Activated naive CD8-positive, alpha-beta T cell treated with anti-CD3 and anti-CD28 coated beads, Interleukin-2, amount 50 U/mL, for 24 hours (primary cell): ENCODE results near the gene AIF1.

Experiments used
- ATAC-seq: fragments of 150-1000 bp; cut with Tn5 transposase; one replicate; pipeline ENCODE4 v1.10.0; 2021
- DNase-seq: peaks from one replicate; pipeline ENCODE4 v3.0.0; 2021
- H3K27ac Mint-ChIP-seq: one replicate; pipeline ENCODE4 v1.8.0; 2021; ENCODE audit warnings: mild to moderate bottlenecking, mixed read lengths
- H3K27me3 Mint-ChIP-seq: one replicate; pipeline ENCODE4 v1.8.0; 2021; ENCODE audit warnings: mixed read lengths
- H3K36me3 Mint-ChIP-seq: one replicate; pipeline ENCODE4 v1.8.0; 2021; ENCODE audit warnings: low read depth, mixed read lengths
- H3K4me1 Mint-ChIP-seq: one replicate; pipeline ENCODE4 v1.8.0; 2021; ENCODE audit warnings: mixed read lengths
- H3K4me3 Mint-ChIP-seq: one replicate; pipeline ENCODE4 v1.8.0; 2021; ENCODE audit warnings: mild to moderate bottlenecking, moderate library complexity, mixed read lengths
- H3K9me3 Mint-ChIP-seq: one replicate; pipeline ENCODE4 v1.8.0; 2021; ENCODE audit warnings: mixed read lengths

AIF1 gene

GRCh38 chr6:31578184-31579118 is 36.6 kb upstream of the AIF1 start:
- Mint-ChIP-seq H3K4me3 (peak overlapping the region; percentile 99), H3K9me3 (no peaks in the 10 kb centered on the region), H3K27ac (peak overlapping the region; percentile 87), H3K4me1 (peaks cover 80% of the 10 kb centered on the region), H3K36me3 (peaks cover 56% of the 10 kb centered on the region), H3K27me3 (no peaks in the 10 kb centered on the region)
- DNase-seq = no peak
- ATAC-seq = no peak

GRCh38 chr6:31579119-31579505 is 35.9 kb upstream of the AIF1 start:
- Mint-ChIP-seq H3K27ac (peak overlapping the region; percentile 87), H3K27me3 (no peaks in the 10 kb centered on the region), H3K4me3 (peak overlapping the region; percentile 99), H3K36me3 (peaks cover 53% of the 10 kb centered on the region), H3K4me1 (peaks cover 77% of the 10 kb centered on the region), H3K9me3 (no peaks in the 10 kb centered on the region)
- DNase-seq (no peak), ATAC-seq (no peak)

GRCh38 chr6:31579546-31580437 is 35.2 kb upstream of the AIF1 start:
- no peaks in the 10 kb centered on the region for H3K27me3 Mint-ChIP-seq
- H3K4me1 Mint-ChIP-seq = peaks cover 75% of the 10 kb centered on the region

DNA sequence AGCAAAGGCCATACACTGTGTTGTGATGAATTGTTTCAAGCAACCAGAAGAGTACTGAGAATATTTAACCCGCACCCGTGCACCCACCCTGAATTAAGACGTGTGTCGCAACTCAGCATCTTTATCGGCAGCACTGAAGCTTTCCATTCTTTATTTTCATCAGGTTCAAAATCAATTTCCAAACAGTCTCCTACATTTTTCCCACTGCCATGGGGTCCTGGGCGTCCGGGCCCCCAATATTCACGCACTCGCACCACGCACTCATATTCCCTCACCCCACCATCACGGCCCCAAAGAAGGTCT is 34.6 kb upstream of the AIF1 start:
- Mint-ChIP-seq H3K4me3 (peak overlapping the region; percentile 99), H3K36me3 (peaks cover 48% of the 10 kb centered on the region), H3K4me1 (peaks cover 74% of the 10 kb centered on the region), H3K27ac (peak overlapping the region; percentile 87), H3K9me3 (no peaks in the 10 kb centered on the region), H3K27me3 (no peaks in the 10 kb centered on the region)
- ATAC-seq = no peak
- no peak for DNase-seq

More at GRCh38 chr6:31579546-31580437, 35.2 kb upstream of the AIF1 start:
- DNase-seq = no peak
- Mint-ChIP-seq H3K27ac (peak overlapping the region; percentile 87), H3K4me3 (peak overlapping the region; percentile 99), H3K9me3 (no peaks in the 10 kb centered on the region), H3K36me3 (peaks cover 50% of the 10 kb centered on the region)
- peak; percentile 17 for ATAC-seq

DNA sequence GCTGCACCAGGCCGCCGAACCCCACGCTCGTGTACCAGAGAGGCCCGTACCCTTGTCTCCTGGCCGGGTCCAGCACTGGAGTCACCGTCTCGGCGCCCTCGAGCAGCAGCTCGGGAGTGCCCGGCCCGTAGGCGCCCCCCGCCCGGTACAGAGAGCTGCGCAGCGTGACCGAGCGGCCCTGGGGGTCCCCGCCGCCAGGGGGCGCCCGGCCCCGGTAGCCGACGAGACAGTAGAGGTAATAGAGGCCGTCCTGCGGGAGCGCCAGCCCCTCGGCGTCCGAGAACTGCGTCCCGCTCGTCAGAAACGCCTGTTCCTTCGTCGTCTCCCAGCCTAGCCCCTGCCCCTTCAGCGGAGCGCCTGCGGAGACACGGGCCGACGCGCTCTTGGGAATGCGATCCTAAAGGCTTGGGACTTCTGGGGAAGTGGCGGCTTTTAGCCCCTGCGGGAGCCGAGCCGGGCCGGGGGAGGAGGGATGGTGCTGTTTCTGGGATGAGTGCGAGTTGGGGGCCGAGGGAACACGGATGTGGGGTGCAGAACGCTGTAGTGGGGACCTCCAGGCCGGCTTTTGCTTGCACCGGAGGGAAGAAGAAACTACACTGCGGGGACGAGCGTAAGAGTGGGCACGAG is 34.1 kb upstream of the AIF1 start:
- Mint-ChIP-seq H3K27ac (peak overlapping the region; percentile 87), H3K36me3 (peaks cover 45% of the 10 kb centered on the region), H3K4me3 (peak overlapping the region; percentile 99), H3K27me3 (no peaks in the 10 kb centered on the region), H3K9me3 (no peaks in the 10 kb centered on the region), H3K4me1 (peaks cover 74% of the 10 kb centered on the region)
- peak; percentile 95 for DNase-seq
- peak; percentile 78 for ATAC-seq

GRCh38 chr6:31581434-31582229 is 33.4 kb upstream of the AIF1 start:
- Mint-ChIP-seq H3K27me3 (no peaks in the 10 kb centered on the region), H3K9me3 (no peaks in the 10 kb centered on the region), H3K4me3 (peak overlapping the region; percentile 99), H3K4me1 (peaks cover 74% of the 10 kb centered on the region), H3K36me3 (peaks cover 38% of the 10 kb centered on the region), H3K27ac (peak overlapping the region; percentile 87)
- no peak for ATAC-seq
- DNase-seq = no peak

- Mint-ChIP-seq H3K27ac (peak within 1 kb of the TSS; percentile 87), H3K36me3 (peaks cover 32% of the 10 kb centered on the region), H3K4me3 (peak within 1 kb of the TSS; percentile 99), H3K27me3 (no peaks in the 10 kb centered on the region), H3K9me3 (no peaks in the 10 kb centered on the region), H3K4me1 (peaks cover 75% of the 10 kb centered on the region)
- ATAC-seq (no peak), DNase-seq (no peak)
Measured at GRCh38 chr6:31582230-31582643, 32.8 kb upstream of the AIF1 start, which contains the start of gene LTB. TSS of gene LTB (minus strand) at chr6:31582424. CDS start at chr6:31582417, 7 bp downstream.

DNA sequence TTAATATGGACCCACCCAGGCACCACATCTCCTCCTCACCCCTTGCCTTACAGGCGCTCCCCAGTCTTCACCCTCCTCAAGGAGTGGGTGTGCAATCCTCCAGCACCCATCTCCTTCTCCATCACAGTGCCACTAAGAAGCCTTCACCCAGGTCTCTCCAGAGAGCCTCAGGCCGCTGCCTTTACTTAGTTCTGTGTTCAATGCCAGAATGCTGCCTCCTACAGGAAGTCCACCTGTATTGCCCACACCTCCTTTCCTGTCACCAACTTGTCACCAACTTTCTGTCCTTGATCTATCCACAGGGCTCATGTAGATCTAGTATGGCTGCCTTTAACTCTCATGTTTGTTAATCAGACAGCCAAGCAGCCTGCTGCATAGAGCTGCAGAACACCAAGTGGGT is 29.5 kb upstream of the AIF1 start:
- no peak for DNase-seq

DNA sequence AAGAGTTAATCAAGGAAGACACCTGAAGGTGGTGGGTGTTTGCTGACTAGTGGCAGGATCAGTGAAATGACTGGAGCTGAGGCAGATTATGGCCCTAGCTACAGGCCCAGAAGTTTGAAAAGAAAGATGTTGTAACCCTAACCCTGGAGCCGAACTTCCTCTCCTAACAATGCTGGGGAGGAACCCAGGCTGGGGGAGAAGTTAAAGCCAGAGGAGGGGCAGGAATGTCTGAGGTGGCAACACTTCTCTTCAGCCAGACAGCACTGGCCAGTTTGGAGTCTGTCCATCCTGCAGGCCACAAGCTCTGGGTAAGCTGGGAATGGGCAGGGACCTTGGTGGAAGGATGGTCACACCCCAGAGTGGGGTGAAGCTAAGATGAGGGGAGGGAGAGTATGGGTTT is 29.0 kb upstream of the AIF1 start, which contains the start of gene LST1:
Gene LST1, plus strand, starts transcription at position 270 of the 400 bp plus-strand sequence. CDS start 1,023 bp downstream, outside the sequence.
- H3K27me3 Mint-ChIP-seq = no peaks in the 10 kb centered on the region
- peak within 1 kb of the TSS; percentile 79 for H3K27ac Mint-ChIP-seq
- H3K4me3 Mint-ChIP-seq = peak within 1 kb of the TSS; percentile 77
- H3K9me3 Mint-ChIP-seq = no peaks in the 10 kb centered on the region
- peaks cover 8% of the 10 kb centered on the region for H3K36me3 Mint-ChIP-seq
- no peak for DNase-seq
- ATAC-seq = no peak
- H3K4me1 Mint-ChIP-seq = peaks cover 71% of the 10 kb centered on the region

More for the DNA sequence above, 29.5 kb upstream of the AIF1 start:
- Mint-ChIP-seq H3K4me1 (peaks cover 69% of the 10 kb centered on the region), H3K27ac (peak overlapping the region; percentile 79), H3K27me3 (no peaks in the 10 kb centered on the region), H3K4me3 (peak overlapping the region; percentile 77), H3K36me3 (peaks cover 10% of the 10 kb centered on the region), H3K9me3 (no peaks in the 10 kb centered on the region)
- peak; percentile 17 for ATAC-seq

DNA sequence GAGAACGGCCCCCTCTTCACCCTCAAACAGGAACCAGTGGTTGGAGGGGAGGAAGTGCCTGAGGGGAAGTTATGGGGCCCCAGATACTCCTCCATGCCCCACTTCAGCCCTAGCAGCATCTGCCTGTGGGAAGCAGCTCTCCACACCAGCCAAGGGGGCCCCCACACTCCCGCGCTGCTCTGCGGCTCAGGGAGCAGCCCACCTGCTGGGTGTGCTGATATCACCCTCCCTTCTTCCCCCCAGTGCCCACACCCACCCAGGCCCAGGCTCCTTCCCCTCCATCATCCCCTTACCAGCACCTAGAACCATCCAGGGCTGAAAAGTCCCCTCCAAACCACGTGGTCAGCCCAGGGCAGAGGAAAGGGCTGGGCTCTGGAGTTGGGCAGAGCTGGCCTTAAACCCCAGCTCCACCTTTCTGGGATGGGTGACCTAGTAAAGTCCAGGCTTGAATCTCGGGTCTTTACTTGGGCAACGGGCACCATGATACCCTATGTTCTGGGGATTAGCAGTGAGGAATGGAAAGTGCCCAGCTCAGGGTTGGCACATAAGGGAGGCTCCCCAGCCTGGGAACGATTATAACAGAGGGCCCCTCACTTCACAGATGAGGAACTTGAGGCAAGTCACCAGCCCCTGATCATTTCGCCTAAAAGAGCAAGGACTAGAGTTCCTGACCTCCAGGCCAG is 28.3 kb upstream of the AIF1 start:
- DNase-seq (no peak), ATAC-seq (peak; percentile 30)
- H3K9me3 Mint-ChIP-seq = no peaks in the 10 kb centered on the region
- peak overlapping the region; percentile 77 for H3K4me3 Mint-ChIP-seq
- no peaks in the 10 kb centered on the region for H3K27me3 Mint-ChIP-seq
- peaks cover 71% of the 10 kb centered on the region for H3K4me1 Mint-ChIP-seq
- peak overlapping the region; percentile 79 for H3K27ac Mint-ChIP-seq
- H3K36me3 Mint-ChIP-seq = peaks cover 4% of the 10 kb centered on the region

GRCh38 chr6:31587791-31588777 is 26.9 kb upstream of the AIF1 start:
- peak overlapping the region; percentile 81 for H3K27ac Mint-ChIP-seq
- H3K4me3 Mint-ChIP-seq = peak overlapping the region; percentile 77
- peaks cover 2% of the 10 kb centered on the region for H3K36me3 Mint-ChIP-seq
- ATAC-seq (no peak), DNase-seq (no peak)
- H3K4me1 Mint-ChIP-seq = peaks cover 70% of the 10 kb centered on the region
- H3K9me3 Mint-ChIP-seq = no peaks in the 10 kb centered on the region
- H3K27me3 Mint-ChIP-seq = no peaks in the 10 kb centered on the region

DNA sequence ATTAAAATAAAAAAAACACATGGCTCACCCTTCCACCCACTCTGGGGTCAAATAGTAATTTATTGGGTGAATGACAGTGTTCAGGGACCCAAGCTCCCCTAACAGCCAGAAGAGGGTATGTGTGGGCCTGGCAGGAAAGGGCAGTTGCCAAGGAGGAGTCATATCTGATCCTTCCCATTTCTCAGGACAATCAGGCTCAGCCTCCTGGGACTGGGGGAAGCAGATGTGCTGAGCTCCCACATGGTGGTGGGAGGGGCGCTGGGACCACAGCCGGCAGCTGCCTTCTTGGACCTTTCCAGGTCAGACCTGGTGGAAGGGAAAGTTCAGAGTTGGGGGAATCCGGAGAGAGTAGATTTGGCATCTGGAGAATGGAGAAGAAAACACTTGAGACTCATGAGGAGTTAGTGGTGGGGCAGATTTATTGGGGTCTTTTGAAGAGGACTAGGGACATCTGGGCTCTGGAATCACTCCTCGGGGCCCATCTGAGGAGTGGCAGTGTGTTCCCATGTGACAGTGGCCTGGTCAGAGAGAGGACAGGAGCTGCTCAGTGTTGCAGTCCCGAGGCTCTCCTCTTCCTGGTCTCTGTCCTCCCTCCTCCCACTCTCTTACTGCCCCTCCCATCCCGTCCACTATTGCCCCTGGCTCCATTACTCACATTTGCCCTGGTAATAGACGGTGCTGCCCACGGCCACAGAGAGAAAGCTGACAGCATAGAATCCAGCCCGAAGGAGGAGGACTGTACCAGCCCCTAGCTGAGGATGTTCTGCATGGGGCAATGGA is 26.0 kb upstream of the AIF1 start:
- H3K9me3 Mint-ChIP-seq = no peaks in the 10 kb centered on the region
- ATAC-seq (no peak), DNase-seq (no peak)
- peaks cover 72% of the 10 kb centered on the region for H3K4me1 Mint-ChIP-seq
- peak overlapping the region; percentile 27 for H3K4me3 Mint-ChIP-seq
- no peaks in the 10 kb centered on the region for H3K27me3 Mint-ChIP-seq
- peaks cover 2% of the 10 kb centered on the region for H3K36me3 Mint-ChIP-seq
- peak overlapping the region; percentile 82 for H3K27ac Mint-ChIP-seq
